HepG2 (cell line): ENCODE data around the gene TEFM. TPM values are rescaled to one million over a fixed set of nuclear protein-coding genes. Genes with fewer than 3 reads are reported as not detected.

Experiments
- CBX2 ChIP-seq, 2 experiments: fragments of 200-600 bp in 1 of 2; sonication (generic); formaldehyde crosslinking in 1 of 2; IDR thresholded peaks; 2 replicates each; pipeline versions ENCODE4 v1.7.0 to v1.8.1; 2018 to 2022; ENCODE audit warnings: low read depth in 2 of 2, low read length in 1 of 2, mild to moderate bottlenecking in 1 of 2, missing genetic modification reagents in 1 of 2
- CBX5 ChIP-seq: sonication (generic); formaldehyde crosslinking; IDR thresholded peaks from 2 replicates; pipeline ENCODE4 v1.4.0; 2020; ENCODE audit warnings: missing genetic modification reagents, borderline replicate concordance
- EED ChIP-seq: sonication (generic); formaldehyde crosslinking; IDR thresholded peaks from 2 replicates; pipeline ENCODE4 v1.5.0; 2020; ENCODE audit warnings: mild to moderate bottlenecking, missing genetic modification reagents
- GATA4 ChIP-seq: sonication (generic); IDR thresholded peaks from 2 replicates; pipeline ENCODE4 v1.6.1; 2016; ENCODE audit warnings: antibody characterized with exemption, low read depth, borderline replicate concordance
- GFI1 ChIP-seq: sonication (generic); formaldehyde crosslinking; IDR thresholded peaks from 2 replicates; pipeline ENCODE4 v1.5.0; 2020; ENCODE audit warnings: missing genetic modification reagents, mild to moderate bottlenecking, borderline replicate concordance
- HNRNPH1 ChIP-seq: fragments of 200-400 bp; formaldehyde crosslinking; optimal IDR thresholded peaks from 2 replicates; pipeline ENCODE3; 2017; ENCODE audit warnings: mild to moderate bottlenecking, low read depth, low read length
- JUN ChIP-seq: sonication (generic); formaldehyde crosslinking; IDR thresholded peaks from 2 replicates; pipeline ENCODE4 v1.4.0; 2020; ENCODE audit warnings: mild to moderate bottlenecking, missing genetic modification reagents
- MEIS1 ChIP-seq: sonication (generic); formaldehyde crosslinking; IDR thresholded peaks from 2 replicates; pipeline ENCODE4 v1.9.0; 2021; ENCODE audit warnings: mild to moderate bottlenecking, missing genetic modification reagents, moderate library complexity, borderline replicate concordance
- MLLT10 ChIP-seq: sonication (generic); formaldehyde crosslinking; IDR thresholded peaks from 2 replicates; pipeline ENCODE4 v1.4.0; 2020; ENCODE audit warnings: missing genetic modification reagents
- NFIB ChIP-seq: sonication (generic); formaldehyde crosslinking; IDR thresholded peaks from 2 replicates; pipeline ENCODE4 v1.9.0; 2021; ENCODE audit warnings: missing genetic modification reagents, mild to moderate bottlenecking, borderline replicate concordance
- NFRKB ChIP-seq: fragments of 450-650 bp; IDR thresholded peaks from 2 replicates; pipeline ENCODE4 v1.6.1; 2017
- PATZ1 ChIP-seq: sonication (generic); formaldehyde crosslinking; IDR thresholded peaks from 2 replicates; pipeline ENCODE4 v1.4.0; 2020; ENCODE audit warnings: missing genetic modification reagents
- PCBP2 ChIP-seq: fragments of 200-400 bp; formaldehyde crosslinking; optimal IDR thresholded peaks from 2 replicates; pipeline ENCODE3; 2018; ENCODE audit warnings: low read length, low read depth; ENCODE audit not compliant: poor library complexity, severe bottlenecking
- RBM22 ChIP-seq: fragments of 200-400 bp; formaldehyde crosslinking; optimal IDR thresholded peaks from 2 replicates; pipeline ENCODE3; 2017; ENCODE audit warnings: mild to moderate bottlenecking, low read length, moderate library complexity
- RELA ChIP-seq: sonication (generic); formaldehyde crosslinking; IDR thresholded peaks from 2 replicates; pipeline ENCODE4 v1.4.0; 2020; ENCODE audit warnings: missing genetic modification reagents
- SKI ChIP-seq: fragments of 450-650 bp; IDR thresholded peaks from one replicate; pipeline ENCODE4 v1.6.1; 2018; ENCODE audit warnings: mild to moderate bottlenecking; ENCODE audit not compliant: partially characterized antibody
- SMAD1 ChIP-seq: sonication (generic); formaldehyde crosslinking; IDR thresholded peaks from 2 replicates; pipeline ENCODE4 v1.4.0; 2020; ENCODE audit warnings: missing genetic modification reagents, low read depth, mild to moderate bottlenecking, borderline replicate concordance
- SNAPC2 ChIP-seq: sonication (generic); formaldehyde crosslinking; IDR thresholded peaks from 2 replicates; pipeline ENCODE4 v1.8.1; 2022; ENCODE audit warnings: mild to moderate bottlenecking, missing genetic modification reagents
- SP140L ChIP-seq: sonication (generic); formaldehyde crosslinking; IDR thresholded peaks from 2 replicates; pipeline ENCODE4 v1.4.0; 2020; ENCODE audit warnings: missing genetic modification reagents, borderline replicate concordance
- TSC22D2 ChIP-seq: sonication (generic); formaldehyde crosslinking; IDR thresholded peaks from 2 replicates; pipeline ENCODE4 v1.5.1; 2020; ENCODE audit warnings: missing genetic modification reagents, mild to moderate bottlenecking, borderline replicate concordance
- ZFAT ChIP-seq: sonication (generic); formaldehyde crosslinking; conservative IDR thresholded peaks from 2 replicates; pipeline ENCODE4 v1.8.1; 2023; ENCODE audit warnings: missing genetic modification reagents, inconsistent platforms
- ZNF414 ChIP-seq: sonication (generic); formaldehyde crosslinking; IDR thresholded peaks from 2 replicates; pipeline ENCODE4 v1.5.0; 2020; ENCODE audit warnings: missing genetic modification reagents
- ZNF512B ChIP-seq: sonication (generic); formaldehyde crosslinking; IDR thresholded peaks from 2 replicates; pipeline ENCODE4 v1.5.1; 2020; ENCODE audit warnings: missing genetic modification reagents, mild to moderate bottlenecking, borderline replicate concordance
- ZNF83 ChIP-seq: sonication (generic); formaldehyde crosslinking; IDR thresholded peaks from 2 replicates; pipeline ENCODE4 v1.4.0; 2020; ENCODE audit warnings: missing genetic modification reagents, mild to moderate bottlenecking, borderline replicate concordance
- polyA plus RNA-seq, 8 experiments: library from polyadenylated mRNA; depleted of rRNA in 3 of 8; stranded (reverse) in 7 of 8; unstranded in 1 of 8; fragments of >200 nt; fragmentation: Illumina TruSeq in 4 of 8; extraction: Trizol in 4 of 8; gene quantifications; 2 replicates each; pipeline versions ENCODE4 v1.2.1 to v1.2.3, GENCODE V29; 2011 to 2016; ENCODE audit warnings: low read depth in 4 of 8, missing spikeins in 1 of 8, mixed read lengths in 1 of 8; ENCODE audit not compliant: insufficient read depth in 1 of 8
- total RNA-seq, 5 experiments: library from RNA; depleted of rRNA; stranded (reverse); fragments of >200 nt; fragmentation: Illumina TruSeq; extraction: Trizol; gene quantifications; 2 replicates each; pipeline ENCODE4 v1.2.3, GENCODE V29; 2016; ENCODE audit warnings: low read depth in 1 of 5

TEFM gene
- total and polyA plus RNA-seq, 2 of the 13 experiments (the other 11 are each of a cell fraction or from before 2014, with no cell fraction given), result 7.0 to 20.0 TPM

GRCh38 chr17:30906101-30906911 lies at the start of gene TEFM (continued):
- TF ChIP-seq MLLT10 (CRISPR knock-in tag) (0 out of 2 replicates have a peak, but pooled peaks have one; percentile 45), GFI1 (CRISPR knock-in tag) (peak; percentile 83), ZNF83 (CRISPR knock-in tag) (peak; percentile 77), SKI (peak; percentile 68), CBX5 (CRISPR knock-in tag) (peak; percentile 99), NFIB (CRISPR knock-in tag) (no peak), TSC22D2 (CRISPR knock-in tag) (peak; percentile 92), JUN (CRISPR knock-in tag) (peak; percentile 63; the same call in 1 of the 2 replicates), GATA4 (0 out of 2 replicates have a peak, but pooled peaks have one; percentile 26), SNAPC2 (no peak; the same call in 1 of the 2 replicates), HNRNPH1 (no peak), MEIS1 (CRISPR knock-in tag) (peak; percentile 70; the same call in 1 of the 2 replicates), ZNF414 (CRISPR knock-in tag) (peak; percentile 51; the same call in 1 of the 2 replicates), RELA (CRISPR knock-in tag) (peak; percentile 92), NFRKB (no peak; the same call in 1 of the 2 replicates), ZNF512B (peak; percentile 99), RBM22 (peak; percentile 68), EED (0 out of 2 replicates have a peak, but pooled peaks have one; percentile 53), SP140L (CRISPR knock-in tag) (peak; percentile 95; the same call in 1 of the 2 replicates), PCBP2 (no peak), CBX2 (IDR thresholded peaks at IDR 0.05; ENCODE audit: low read depth, low read length) (no peak), CBX2 (CRISPR knock-in tag; IDR thresholded peaks at IDR 0.05; ENCODE audit: low read depth) (no peak), SMAD1 (CRISPR knock-in tag) (no peak; the same call in 1 of the 2 replicates), ZFAT (CRISPR knock-in tag) (0 out of 2 replicates have a peak, but pooled peaks have one; percentile 35), PATZ1 (peak; percentile 74)
